ENCODE results near the gene TRIM46.

TRIM46 gene

DNA sequence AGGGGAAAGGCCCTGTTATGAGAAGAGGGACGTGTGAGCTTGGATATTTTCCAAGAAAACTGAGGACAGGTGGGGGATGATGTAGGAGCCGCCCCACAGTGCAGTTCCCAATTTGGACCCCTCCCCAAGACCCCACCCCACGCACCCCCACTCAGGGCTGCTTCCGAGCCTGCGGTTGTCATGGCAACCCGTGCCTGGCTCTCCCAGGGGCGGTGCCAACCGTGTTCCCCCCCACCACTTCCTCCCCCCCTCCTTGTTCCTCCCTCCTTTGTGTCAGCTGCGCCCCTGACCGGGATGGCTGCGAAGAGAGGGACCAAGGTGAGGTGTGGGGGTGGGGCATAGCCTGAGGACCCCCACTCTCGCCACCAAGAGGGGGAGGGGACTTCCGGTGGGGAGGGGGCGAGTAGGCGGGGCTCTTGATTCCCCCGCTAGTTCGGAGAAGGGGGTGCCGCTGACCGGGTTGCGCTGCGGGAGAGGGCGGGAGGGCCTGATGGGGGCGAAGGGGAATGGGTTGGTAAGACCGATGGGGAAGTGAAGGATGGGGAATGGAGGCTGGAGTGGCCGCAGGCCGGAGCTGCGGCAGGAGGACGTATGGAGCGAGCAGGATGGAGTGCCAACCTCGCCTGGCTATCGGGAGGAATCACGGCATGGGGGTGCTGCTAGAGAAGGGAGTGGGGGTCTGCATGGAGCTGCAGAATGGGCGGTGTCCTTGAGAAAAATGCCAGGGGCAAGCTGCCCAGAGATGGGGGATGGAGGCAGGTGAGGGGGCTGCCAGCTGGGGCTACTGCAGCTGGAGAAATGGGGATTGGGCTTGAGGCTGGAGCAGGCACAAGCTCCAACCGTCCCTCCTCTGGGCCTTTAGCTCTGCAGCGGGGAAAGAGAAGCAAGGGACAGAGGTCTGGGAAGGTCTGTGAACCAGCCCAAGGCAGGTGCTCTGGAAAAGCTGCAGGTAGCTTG is 953 bp downstream of the TRIM46 start:
- peak; percentile 63 for DNase-seq

DNA sequence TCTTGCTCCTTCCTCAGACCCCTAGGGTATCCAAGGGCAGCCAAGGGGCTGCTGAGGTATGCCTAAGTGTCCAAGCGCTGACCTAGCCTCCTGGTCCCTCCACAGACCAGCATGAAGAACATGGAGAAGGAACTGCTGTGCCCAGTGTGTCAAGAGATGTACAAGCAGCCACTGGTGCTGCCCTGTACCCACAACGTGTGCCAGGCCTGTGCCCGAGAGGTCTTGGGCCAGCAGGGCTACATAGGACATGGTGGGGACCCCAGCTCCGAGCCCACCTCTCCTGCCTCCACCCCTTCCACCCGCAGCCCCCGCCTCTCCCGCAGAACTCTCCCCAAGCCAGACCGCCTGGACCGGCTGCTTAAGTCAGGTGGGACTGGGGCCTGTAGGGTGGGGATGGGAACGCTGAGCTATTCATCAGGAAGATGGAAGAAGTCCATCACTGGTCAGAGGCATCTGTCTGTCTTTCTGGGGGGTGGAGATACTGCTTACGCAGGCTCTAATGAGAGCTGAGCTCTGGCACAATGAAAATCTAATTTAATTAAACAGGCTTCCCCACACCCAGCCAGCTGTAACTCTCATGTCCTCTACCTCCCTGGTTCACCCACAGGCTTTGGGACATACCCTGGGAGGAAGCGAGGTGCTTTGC is 1.8 kb downstream of the TRIM46 start:
- no peak for DNase-seq

DNA sequence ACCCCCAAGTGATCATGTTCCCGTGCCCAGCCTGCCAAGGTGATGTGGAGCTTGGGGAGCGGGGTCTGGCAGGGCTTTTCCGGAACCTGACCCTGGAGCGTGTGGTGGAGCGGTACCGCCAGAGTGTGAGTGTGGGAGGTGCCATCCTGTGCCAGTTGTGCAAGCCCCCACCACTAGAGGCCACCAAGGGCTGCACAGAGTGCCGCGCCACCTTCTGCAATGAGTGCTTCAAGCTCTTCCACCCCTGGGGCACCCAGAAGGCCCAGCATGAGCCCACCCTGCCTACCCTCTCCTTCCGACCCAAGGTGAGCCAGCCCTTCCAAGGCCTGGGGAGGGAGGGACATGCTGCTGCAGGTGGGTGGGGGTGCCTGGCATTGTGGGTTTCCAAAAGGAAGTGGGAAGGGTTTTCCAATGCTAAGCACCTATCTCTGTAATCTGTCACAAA is 2.3 kb downstream of the TRIM46 start:
- no peak for DNase-seq

DNA sequence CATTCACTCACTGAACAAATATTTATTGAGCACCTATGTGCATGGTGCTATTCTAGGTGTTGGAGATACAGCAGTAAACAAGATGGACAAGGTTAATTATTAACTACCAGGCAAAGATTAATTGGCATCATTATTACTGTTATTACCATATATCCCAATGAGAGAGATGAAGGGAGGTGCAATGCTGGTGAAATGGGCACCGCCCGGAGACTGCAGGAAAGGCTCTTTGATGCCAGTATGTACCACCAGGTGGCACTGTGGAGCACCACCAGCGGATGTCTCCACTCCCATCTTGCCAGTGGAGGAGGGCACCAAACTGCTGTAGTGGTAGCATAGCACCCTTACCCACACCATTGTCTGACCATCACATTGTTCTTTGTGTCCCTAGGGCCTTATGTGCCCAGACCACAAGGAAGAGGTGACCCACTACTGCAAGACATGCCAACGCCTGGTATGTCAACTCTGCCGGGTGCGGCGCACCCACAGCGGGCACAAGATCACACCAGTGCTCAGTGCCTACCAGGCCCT is 3.0 kb downstream of the TRIM46 start:
- peak; percentile 75 for DNase-seq

DNA sequence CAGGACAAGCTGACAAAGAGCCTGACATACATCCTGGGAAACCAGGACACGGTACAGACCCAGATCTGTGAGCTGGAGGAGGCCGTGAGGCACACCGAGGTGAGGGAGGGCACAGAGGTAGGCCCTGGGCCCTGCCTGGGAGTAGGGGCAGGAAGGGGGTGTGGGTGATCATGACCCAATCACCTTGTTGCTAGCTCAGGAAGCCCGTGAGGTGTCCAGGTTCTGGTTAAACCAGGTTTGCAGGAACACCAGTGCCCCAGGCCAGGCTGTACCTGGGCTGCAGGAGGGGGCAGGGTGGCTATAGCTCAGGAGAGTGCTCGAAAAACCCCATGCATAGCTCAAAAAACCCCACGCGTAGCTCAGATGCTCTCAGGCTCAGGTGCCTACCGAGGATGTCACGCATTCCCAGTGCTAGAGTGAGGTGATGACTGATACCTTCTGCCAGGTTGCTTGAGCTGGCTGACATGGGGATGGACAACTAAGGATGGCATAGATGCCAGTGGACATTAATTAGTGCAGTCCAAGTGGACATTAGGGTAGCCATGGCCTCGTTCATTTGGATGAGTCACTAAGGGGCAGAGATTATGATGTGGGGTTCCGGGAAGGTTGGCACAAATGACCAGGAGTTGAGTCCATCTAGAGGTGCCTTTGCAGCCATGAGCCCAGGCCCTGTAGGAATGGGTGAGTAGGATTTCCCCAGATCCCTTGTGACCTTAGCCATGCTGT is 3.7 kb downstream of the TRIM46 start:
- DNase-seq: no peak

DNA sequence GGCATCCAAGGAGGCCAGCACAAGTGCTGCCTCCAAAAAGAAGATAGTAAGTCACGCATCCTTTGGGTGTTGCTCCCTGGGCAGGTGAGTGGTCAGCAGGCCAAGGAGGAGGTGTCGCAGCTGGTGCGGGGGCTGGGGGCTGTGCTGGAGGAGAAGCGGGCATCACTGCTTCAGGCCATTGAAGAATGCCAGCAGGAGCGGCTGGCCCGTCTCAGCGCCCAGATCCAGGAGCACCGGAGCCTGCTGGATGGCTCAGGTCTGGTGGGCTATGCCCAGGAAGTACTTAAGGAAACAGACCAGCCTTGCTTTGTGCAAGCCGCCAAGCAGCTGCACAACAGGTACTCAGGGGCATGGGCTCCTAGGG is 4.3 kb downstream of the TRIM46 start:
- DNase-seq: no peak

DNA sequence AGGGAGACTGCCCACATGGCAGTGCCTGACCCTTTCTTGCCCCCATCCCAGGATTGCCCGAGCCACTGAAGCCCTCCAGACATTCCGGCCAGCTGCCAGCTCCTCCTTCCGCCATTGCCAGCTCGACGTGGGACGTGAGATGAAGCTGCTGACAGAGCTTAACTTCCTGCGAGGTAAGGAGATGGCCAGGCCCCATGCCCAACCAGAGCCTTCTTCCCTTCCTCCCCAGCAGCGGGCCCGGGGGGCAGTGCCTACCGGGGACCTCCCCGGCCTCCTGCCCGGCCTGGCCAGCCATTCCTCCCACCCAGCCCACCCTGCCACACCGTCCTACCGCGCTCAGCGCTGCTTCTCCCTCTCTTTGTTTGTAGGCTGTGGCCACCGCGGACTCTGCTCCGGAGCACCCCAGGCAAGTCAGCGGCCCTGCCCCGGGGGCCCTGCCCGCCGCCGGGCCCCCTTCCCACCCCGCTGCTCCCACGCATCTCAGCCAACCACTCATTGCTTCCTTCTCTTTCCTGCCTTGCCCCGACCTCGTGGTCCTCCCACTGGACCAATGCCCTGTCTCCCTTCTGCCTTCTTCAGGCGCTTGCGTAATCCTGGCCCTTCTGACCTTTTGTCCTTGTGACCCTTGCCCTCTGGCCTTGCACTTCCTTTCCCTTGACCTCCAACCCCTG is 4.9 kb downstream of the TRIM46 start:
- no peak for DNase-seq

DNA sequence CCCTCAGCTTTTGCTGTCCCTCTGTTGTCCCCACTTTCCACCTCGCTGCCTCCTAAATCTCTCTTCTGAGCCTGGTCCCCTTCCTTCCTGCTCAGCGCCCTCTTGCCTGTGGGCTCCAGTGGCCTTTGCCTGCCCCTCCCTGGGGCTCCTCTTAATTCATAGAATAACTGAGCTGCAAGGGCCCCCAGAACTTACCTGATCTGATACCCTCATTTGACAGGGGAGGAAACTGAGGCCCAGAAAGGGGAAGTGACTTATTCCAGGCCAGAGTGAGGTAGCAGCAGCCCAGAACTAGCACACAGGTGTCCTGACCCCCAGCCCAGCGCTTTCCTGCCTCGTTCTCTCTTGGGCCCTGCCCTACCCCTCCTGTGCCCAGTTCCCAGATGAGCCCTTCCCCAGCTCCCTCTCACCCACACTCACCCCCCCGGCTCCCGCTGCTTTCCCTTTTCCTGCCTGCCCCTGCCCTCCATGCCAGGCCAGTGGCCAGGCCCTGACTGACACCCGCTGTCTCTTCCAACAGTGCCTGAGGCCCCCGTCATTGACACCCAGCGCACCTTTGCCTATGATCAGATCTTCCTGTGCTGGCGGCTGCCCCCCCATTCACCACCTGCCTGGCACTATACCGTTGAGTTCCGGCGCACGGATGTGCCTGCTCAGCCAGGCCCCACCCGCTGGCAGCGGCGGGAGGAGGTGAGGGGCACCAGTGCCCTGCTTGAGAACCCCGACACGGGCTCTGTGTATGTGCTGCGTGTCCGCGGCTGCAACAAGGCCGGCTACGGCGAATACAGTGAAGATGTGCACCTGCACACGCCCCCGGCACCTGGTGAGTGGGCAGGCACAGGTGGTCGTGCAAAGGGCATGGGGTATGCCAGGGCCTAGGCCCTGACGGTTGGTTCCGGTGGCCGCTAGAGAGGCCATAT is 5.7 kb downstream of the TRIM46 start:
- no peak for DNase-seq

DNA sequence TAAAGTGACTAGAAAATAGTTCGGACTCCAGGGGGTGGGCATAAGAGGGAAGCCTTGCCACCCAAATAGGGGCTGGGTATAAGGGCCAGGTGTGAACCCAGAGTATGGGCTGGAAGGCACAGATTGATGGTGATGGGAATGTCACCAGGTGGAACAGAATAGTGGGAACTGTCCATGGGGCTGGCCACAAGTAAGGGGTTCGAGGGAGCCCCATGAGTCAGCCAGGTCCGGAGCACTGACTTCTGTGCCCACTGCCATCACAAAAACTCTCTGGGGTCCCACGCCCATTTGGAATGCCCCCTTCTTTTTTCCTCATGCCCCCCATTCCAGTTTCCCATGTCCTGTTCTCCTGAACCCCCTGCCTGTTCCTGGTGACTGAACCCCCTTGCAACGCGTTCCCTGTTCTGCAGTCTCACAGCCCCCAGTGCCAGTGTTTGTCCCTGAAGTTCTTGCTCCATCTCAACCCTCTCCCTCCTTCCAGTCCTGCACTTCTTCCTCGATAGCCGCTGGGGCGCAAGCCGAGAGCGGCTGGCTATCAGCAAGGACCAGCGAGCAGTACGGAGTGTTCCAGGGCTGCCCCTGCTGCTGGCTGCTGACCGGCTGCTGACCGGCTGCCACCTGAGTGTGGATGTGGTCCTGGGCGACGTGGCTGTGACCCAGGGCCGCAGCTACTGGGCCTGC is 7.9 kb downstream of the TRIM46 start:
- no peak for DNase-seq

DNA sequence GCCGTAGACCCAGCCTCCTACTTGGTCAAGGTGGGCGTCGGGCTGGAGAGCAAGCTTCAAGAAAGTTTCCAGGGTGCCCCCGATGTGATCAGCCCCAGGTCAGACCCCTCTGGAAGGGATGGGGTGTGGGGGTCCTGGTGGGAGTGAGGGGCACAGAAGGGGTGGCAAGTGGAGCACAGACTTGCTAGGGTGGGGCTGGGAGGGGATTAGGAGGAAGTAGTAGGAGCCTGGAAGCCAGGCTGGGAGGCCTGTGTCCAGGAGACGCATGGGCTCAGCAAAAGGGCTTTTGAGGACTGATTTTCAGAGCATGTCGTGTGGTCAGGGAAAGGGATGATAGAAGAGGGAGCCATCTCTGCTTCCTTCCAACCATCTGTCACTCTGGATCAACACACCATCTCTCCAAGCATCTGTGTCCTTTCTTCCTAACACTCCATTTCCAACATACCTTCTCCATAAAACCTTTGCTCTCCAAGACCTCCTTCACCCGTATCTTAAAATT is 8.5 kb downstream of the TRIM46 start:
- DNase-seq: no peak

DNA sequence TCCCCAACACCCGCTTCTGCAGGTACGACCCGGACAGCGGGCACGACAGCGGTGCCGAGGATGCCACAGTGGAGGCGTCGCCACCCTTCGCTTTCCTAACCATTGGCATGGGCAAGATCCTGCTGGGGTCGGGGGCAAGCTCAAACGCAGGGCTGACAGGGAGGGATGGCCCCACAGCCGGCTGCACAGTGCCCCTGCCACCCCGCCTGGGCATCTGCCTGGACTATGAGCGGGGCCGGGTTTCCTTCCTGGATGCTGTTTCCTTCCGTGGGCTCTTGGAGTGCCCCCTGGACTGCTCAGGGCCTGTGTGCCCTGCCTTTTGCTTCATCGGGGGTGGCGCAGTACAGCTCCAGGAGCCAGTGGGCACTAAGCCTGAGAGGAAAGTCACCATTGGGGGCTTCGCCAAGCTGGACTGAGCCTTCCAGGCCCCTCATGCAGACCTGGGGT is 10.1 kb downstream of the TRIM46 start:
- DNase-seq: no peak

DNA sequence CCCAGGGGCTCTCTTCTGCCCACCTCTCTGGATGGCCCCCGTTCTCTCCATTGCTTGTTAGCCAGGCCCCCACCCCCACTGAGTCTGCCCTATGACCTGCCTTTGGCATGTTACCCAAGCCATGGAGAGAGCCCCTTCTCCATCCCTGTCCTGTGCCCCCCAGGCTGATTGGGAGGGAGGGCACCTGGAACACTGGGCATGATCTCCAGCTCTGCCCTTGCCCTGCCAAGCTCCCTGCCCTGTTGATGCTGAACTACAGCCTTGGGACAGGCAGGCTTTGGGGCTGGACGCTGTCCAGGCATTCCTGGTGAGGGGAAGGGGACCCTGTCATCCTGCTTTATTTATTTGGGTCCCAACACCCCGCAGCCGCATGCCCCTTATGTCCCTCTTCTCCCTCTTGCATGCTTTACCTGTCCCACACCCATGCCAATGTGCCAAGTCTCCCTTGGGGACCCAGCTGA is 10.7 kb downstream of the TRIM46 start:
- no peak for DNase-seq

DNA sequence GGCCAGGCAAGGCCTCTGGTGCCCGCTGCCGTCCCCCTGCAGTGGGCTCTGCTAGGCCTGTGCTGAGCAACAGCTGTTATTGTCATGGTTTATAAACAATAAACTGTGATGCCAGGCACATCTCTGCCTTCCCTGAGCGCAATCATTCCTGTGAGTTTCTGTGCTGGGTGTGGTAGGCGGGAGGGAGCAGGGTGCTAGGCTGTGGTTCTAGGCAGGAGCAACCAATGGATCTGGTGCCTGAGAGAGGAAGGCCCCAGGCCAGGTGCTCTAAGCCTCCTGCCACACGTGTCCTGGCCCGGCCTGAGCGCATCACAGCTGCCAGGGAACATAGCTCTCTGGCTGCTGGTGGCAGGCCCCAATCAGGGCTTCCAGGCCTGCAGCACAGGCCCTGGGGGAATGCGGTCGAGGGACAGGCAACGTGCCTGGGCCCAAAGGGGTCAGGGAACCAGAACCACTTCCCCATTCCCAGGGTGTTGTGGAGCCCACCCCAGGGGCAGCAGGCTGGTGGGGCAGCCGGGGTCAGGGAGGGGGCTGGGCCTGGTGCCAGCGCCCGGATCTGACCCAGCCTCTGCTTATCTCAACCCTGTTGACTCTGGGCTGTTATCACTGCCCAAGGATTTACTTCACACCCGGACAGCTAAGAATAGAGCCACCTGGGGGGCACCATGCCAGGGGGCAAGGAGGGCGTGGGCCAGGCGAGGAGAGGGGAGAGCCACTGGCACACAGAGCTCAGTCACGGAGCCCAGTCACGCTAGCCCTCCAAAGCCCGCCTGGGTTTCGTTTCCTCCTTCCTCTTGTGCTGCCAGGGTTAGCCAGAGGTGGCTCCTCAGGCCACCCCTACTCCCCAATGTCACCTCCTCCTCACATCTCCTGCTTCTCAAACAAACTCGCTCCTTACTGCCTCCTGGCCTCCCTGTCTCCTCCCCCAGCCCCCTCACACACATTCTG is 11.5 kb downstream of the TRIM46 start:
- DNase-seq: no peak

DNA sequence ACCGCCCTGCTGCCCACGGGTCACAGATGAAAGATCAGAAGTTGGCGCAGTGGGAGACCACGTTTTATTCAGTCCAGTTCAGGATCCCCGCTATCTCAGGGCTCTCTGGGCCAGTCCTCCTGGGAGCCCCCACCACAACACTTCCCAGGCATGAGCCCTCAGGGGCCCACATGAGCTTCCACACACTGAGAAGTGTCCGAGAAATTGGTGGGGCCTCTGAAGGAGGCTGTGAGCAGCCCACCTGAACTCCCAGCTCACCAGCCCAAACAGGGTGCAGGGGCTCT is 12.1 kb downstream of the TRIM46 start:
- no peak for DNase-seq

DNA sequence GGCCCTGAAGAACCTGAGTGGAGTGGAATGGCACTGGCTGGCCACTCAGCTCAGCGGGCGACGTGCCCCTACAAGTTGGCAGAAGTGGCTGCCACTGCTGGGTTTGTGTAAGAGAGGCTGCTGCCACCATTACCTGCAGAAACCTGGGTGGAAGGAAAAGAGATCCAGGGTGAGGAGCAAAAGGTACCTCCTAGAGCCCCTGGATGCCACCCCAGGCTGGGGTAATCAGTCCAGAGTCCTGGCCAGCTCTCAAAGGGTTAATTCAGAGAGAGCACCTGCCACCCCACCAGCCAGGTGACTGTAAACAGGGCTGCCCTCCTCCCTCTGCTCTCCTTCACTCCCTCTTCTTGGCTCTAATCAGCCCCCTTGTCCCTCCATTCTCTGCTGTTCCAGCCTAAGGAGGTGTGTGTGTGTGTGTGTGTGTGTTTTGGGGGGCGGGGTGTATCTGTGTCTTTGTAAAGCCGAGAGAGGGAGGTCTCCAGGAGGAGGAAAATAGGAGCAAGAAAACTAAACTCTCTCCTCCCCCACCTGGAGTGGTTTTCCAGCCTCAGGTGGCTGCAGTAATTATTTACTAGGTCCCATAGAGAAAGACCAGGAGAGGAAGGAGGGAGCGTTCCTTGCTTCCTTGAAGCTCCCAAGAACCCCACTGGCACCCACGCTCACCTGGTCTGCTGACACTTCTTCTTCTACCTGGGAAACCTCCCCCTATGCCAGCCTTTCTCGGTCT is 12.6 kb downstream of the TRIM46 start:
- peak; percentile 80 for DNase-seq

DNA sequence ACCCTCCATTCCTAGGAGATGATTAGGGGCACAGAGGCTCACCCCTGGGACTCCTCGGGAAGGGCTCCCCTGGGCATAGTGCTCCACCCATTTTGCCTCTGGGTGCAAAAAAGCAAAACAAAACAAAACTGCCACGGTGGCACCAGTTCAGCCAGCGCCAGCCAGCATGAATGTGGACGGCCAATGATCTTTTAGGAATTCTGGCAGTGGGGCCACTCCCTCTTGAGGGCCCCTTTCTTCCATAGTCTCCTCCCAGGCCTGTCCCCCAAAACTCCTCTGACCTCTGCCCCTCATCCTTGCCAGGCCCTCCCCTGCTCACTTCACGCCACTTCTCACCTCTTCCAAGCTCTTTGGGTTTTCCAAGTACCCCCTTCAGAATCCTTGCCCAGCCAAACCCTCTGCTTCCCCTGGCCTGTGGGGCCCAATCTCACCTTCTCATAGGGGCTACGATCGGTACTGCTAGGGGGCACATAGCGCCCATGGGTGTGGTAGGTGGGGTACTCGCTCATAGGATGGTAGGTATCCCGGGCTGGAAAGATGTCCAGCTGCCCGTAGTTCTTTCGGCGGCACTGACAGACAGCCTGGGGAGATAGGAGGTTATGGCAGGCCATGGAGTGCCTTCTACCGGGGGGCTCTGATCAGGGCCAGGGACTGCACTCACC is 13.3 kb downstream of the TRIM46 start:
- no peak for DNase-seq

DNA sequence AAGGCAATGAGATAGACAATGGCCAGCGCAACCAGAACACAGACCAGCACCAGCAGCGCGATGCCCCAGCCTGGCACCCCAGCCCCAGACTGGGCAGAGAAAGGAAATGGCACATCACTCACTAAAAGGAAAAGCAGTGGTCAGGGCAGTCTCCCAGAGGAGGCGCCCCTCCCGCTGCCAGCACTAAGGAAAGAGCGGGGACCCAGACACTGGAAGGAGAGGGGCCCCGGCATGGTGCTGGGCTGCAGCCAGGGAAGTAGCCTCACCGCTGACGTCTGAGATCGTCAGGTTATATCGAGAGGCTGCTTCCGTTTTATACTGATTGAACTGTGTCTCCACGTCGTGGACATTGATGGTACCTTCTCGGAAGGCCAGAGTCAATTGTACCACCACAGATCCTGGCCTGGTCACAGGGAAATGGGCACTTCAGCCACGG is 13.8 kb downstream of the TRIM46 start:
- DNase-seq: no peak

DNA sequence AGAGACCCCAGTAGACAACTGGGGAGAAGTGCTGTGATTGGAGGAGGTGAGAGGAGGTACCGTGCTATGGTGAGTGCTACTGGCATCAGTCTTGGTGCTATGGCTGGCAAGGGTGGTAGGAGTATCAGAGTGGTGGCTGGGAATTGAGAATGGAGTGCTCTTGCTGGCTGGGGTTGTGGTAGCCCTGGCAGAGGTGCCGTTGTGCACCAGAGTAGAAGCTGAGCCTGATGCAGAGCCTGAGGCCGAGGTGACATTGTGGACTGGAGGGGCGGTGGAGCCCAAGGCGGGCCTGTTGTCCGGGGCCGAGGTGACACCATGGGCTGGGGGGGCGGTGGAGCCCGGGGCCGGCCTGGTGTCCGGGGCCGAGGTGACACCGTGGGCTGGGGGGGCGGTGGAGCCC is 14.6 kb downstream of the TRIM46 start:
- DNase-seq: no peak
